GM18519 (cell line): ENCODE measurements around the gene CAMTA1.

Source experiments
- ATAC-seq: cut with Tn5 transposase; IDR thresholded peaks from one replicate; pipeline ENCODE4 v1.9.1; 2021; ENCODE audit warnings: mild to moderate bottlenecking, moderate library complexity; ENCODE audit not compliant: unreplicated experiment, low FRiP score

The CAMTA1 gene

DNA sequence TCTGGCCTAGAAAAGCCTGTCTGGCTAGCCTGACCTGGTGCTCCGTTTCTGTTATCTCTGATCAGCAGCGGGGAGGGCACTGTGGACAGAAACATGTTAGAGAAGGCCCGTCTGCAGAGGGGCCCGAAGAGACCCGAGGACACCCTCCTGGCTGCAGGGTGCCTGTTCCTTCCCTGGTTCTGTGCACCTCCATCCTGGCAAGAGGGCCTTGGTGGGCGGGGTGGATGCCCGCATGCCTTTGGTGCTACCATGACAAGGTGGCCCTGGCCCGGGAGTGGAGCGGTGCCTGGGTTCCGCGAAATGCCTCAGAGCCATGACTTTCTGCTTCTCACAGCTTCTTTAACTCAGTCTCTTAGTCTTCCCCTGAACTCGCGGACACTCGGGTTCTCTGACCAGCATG lies 233.6 kb downstream of the CAMTA1 start:
- no peak for ATAC-seq

DNA sequence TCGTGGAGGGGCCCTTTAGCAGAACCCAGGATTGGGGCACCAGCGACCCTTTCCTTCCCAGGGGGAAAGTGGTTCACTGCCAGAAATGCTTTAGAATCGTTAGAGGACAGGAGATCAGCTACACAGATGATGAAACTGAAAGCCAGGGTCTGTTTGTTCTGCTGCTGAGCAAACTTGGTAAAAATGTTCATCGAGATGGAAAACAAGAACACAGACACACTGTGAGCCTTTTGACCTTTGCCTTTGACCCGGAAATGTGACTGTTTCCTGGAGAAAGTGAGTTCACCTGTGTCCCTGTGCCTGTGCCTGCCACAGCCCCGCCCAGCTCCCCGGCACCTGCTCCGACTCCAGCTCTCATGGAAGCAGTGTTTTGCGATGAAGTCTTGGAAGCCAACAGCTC lies 234.3 kb downstream of the CAMTA1 start:
- ATAC-seq, result no peak

DNA sequence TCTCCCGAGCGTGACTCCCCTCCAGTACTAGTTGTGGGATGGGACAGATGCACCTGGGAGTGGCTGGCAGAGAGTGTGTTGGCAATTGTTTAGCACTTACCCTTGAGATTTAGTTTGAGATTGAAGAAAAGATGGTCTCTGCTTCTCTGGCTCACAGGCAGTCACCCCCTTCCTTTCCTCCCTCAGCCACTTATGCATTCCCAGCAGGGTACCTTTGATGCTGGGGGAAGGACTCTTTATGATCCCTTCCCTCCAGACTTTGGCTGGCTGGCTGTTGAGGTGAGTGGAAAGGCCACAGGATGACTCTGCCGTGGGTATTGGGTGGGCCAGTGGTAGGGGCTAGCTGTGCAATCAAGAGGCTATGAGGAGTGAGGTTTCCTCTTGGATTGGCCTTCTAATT lies 236.8 kb downstream of the CAMTA1 start:
- no peak for ATAC-seq

DNA sequence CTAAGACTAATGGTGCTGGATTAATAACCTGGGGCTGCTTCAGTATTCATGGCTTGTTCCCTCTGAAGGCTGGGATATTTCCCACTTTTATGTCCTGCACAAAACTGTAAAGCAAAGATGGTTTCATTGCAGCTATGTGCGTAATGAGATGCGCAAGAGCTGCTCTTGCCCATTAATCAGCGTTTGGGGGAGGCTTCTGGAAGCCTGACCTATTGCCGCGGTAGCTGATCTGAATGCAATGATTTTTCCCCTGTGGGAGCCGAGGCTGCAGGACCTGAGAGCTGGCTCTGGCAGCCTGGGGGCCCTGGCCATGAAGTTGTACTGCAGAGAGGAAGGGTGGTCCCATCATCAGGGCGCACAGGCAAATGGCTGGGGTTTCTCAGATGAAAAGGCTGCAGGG lies 239.8 kb downstream of the CAMTA1 start:
- no peak for ATAC-seq

DNA sequence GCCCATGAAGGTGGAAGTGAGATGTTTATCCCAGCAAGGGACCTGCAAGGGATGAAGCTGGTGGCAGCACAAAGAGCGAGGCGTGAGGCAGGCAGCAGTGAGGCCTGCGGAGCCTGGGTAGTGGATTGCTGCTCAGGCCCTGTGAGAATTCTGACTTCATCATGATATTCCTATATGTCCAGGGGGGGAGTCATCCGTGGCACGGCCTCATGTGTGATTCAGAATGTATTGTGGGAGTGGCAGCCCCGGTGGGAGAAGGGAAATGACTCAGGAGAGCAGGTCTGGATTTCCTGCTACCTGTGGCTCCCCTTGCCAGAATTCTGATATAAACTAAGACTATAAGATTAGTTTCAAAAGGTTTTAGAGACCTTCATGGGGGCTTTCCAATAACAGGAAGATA lies 240.9 kb downstream of the CAMTA1 start:
- no peak for ATAC-seq

DNA sequence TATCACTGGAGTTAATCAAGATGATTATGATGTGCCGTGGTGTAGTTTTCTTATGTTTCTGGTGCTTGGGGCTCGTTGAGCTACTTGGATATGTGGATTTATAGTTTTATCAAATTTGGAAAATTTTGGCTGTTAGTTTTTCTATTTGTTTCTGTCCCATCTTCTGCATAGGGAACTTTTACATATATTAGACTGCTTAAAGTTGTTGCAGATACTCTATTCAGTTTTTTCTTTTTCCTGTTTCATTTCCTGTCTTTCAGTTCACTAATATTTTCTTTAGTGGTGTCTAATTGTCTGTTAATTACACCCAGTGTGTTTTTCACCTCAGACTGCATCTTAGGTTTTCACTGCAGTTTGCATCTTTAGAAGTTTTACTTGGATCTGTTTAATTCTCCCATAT lies 247.7 kb downstream of the CAMTA1 start:
- no peak for ATAC-seq

DNA sequence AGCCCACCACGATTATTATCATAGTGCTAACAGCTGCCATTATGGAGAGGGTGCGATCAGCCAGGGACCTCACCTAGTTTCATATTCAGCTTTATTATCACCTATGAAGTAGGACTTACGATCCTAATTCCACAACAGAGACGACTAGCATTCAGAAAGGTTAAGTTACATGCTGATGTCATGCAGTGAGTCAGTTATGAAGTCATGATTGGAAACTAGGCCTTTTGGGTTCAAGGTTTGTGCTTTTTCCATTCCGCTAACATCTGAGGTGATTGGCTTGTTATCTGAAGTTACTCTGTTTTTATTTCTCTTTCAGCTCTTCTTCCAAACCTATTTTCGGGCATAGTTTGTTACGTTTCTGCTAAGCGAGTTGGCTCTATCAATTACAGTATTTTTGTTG lies 251.1 kb downstream of the CAMTA1 start:
- ATAC-seq, result no peak

DNA sequence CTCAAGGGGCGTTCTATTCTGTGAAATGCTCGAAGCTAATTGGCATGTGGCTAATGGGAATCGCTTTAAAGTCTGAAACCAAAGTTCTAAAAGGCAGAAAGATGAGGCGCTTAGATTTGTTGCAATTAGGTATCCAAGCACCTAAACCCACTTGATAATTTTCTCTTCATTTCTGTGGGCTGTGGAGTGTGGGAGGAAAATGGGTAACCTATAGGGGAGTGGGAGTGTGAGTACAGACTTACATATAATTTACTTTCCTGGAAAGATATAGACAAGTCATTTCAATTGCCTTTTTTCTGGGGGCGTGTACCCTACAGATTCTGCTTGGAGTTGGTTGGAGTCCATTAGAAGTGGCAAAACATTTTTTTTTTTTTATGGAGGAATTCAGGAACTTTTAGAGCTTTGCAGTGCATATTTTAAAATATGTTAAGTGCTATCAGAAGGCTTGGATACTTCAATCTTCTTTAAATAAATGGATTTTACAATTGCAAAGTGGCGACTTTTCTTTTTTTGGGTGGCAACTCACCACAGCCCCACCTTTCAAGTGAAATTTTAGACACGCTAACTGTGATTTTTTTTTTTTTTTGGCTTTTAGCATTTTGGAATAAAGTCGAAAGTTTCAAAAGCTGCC lies 254.5 kb downstream of the CAMTA1 start:
- no peak for ATAC-seq

DNA sequence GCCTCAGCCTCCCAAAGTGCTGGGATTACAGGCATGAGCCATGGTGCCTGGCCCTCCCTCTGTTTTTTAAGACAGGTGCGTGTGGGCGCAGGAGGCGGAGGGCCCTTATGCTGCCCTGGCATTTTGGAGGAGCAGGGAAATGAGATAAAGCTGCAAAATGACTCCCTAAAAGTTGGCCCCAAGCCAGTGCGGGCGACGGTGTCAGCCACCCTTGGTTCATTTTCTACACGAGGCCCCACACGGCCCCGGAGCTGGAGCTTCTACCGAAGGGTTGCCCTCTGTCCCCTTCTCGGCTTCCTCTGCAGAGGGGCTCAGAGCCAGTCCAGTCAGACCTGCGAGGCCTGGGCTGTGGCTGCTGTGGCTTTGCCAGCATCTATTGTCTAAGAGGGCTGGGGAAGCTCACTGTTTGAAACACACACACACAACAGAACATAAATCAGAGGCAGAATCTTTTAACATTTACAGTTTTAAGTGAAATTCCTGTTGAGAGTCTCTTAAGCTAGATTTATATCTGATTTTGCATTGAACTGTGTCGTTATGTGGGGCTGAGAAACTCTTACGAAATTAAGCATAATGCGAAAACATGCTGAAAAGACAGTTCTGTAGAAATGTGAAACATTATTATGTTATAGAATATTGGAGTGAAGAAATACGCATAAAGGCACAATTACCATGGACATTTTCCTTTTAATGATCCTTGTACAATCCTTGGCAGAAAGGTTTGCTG lies 255.9 kb downstream of the CAMTA1 start:
- no peak for ATAC-seq

DNA sequence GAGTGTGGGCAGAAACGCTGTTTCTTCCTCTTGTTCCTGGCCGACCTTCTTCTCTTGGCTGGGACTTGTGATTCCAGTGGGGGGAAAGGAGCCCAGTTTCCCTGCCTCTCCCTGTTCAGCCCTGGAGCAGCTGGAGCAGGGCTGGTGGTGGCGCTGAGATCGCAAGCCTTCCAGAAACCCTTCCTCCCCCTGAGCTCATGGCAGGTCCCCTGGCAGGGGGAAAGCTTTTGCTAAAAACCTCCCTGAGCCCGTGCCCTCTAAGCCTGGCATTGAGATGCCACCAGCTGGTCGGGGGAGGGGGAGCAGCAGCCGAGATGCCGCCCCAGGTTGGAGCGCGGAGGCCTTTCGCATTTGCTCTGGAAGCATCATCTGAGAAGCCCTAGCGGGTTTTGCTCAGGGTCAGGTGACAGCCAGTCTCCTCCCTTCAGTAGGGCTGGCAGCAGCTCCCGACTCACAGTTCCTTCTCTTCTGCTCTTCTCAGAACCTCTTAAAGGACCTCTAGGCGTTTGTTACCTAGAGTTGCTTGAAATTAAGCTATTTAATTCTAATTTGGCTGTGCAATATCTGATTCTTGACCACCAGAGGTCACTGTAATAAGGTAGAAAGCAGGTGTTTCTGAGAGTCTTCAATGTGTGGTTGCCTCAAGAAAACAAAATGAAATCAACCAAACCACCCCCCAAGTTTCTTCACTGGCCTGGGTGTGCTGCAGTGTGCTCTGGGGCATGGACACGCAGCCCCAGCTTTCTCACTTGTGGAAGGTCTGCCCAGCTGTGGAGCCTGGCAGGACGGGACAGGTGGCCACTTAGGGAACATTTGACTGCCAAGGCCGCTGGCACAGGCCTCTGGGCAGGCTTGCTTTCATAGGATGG lies 257.3 kb downstream of the CAMTA1 start:
- ATAC-seq, result no peak

DNA sequence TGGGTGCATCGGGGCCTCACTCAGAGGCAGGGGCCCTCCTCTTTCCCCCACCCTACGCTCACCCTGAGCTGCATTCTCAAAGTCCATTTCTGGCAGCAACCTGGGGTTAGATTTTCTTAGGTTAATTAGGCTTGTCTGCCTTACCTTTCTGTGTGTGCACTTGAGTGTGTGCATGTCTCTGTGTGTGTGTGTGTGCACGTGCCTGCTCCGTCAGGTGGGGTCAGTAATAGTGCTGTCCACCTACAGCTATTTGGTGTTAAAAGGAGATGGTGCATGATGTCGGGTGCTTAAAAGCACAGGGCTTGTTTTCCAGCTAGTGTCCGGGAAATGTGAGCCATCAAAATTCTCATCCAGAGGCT lies 257.9 kb downstream of the CAMTA1 start:
- ATAC-seq, result no peak

DNA sequence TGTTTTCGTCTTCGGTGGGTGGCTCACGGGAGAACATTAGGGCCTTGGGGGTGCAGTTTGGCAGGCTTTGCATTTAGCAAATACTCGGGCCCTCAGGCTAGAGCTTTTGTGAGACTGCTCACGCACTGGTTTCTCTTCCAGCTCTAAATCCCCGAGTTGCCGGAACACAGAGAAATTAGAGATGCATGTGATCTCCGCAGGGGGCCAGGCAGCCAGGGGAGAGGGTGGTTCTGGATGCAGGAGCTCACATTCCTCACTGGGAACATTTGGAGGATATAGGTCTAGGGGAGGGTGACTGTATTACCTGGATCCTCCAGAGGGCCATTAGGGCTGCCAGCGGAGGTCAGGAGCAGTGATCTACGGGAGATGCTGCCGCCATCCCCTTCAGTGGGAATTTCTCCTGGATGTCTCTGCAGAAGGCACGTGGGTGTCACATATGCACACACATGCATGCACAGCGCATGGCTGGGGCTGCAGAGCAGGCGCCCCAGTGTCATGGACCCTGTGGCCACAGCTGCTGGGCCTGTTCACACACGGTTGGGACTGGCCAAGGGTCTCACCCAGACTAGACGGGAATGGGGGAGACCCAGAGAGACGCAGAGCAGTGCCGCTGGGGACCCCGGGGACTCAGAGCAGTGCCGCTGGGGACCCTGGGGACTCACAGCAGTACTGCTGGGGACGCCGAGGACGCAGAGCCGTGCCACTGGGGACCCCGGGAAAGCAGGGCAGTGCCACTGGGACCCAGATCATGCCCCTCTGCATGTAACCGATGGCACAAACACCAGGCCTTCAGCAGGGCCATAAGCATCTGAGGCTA lies 258.7 kb downstream of the CAMTA1 start:
- no peak for ATAC-seq

DNA sequence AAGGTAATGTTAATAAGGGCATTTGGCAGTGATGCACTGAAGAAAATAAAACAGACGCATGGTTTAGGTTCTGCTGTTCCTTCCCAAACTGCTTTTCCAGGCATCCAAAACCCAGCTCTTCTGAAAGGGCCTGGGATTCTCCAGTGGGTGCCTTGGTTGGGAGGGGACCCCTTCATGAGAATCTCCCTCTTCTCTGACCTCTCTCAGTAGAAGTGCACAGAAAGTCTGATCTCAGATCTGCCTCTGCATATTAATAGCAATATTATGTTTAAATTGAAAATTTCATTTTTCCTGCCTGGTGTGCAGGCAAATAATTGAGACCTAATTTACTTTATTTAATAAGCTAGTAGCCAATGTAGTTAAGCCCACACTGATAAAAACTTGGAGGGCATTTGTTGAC lies 260.6 kb downstream of the CAMTA1 start:
- no peak for ATAC-seq

DNA sequence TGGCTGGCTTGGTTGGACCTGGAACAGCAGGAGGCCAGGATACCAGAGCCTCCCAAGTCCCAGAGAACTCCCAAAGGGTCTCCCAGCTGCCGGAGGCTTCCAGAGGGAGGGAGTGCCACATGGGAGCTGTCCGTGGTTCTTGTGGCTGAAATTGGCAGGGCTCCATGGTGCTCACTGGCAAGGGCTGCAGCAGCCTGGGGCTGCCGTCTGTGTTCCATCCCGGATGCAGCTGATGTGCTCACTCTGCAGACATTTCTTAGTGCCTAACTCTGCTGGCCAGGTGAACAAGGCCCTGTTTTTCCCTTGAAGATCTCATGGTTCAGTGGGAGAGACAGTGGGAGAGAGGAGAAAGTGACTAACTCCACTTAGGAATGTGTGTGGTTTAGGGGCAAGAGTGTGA lies 261.1 kb downstream of the CAMTA1 start:
- ATAC-seq, result no peak

DNA sequence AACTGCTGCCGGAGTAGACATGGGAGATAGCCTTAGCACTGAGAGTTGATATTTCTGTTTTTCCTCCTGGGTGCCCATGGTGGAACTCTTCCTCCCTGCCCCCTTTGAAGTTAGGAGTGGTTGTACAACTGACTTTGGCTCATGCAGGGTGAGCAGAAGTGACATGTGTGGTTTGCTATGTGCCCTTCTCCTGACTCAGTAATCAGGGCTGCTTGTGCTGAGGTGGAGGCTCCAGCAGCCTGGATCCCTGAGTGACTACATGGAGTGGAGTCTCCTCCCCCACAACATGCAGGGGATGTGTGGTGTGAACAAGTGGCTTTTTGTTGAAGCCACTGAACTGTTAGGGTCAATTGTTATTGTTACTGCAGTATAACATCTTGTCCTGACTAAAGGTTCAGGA lies 261.6 kb downstream of the CAMTA1 start:
- ATAC-seq, result no peak

DNA sequence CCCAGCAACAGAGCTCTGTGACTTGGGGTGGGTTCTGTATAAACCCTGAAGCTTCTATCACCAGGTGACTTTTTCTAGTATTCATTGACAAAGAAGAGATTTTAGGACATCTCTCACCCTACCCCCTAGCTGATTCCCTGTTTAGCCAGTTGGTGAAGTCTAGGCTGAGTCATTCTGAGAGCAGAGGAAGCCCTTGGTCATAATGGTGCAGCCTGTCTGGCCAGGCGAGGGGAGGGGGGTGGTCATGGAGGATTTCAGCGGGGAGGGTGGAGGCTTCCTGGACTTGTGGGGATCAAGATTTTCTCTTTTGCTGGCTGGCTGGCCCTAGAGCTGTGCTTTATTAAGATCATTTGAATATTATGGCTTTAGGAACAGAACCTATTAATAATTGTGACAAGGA lies 262.6 kb downstream of the CAMTA1 start:
- ATAC-seq, result no peak

DNA sequence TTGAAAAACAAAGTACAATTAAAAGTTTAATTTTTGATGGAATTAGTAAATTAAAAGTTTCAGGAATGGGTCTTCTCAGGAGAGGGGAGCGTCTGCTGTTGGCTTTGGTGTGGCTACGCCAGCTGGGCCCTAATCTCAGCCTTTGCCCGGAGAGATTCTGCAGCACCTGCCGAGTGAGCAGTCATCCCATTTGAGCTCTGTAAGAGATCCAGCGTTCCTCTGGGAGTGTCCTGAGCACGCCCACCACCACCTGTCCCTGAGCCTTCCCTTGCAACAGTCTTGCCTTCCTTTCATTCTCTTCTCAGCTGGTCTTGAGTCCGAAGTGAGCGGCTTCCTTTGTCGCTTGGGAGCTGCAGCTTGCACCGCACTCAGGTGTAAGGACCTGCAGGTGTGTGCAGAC lies 263.1 kb downstream of the CAMTA1 start:
- no peak for ATAC-seq

DNA sequence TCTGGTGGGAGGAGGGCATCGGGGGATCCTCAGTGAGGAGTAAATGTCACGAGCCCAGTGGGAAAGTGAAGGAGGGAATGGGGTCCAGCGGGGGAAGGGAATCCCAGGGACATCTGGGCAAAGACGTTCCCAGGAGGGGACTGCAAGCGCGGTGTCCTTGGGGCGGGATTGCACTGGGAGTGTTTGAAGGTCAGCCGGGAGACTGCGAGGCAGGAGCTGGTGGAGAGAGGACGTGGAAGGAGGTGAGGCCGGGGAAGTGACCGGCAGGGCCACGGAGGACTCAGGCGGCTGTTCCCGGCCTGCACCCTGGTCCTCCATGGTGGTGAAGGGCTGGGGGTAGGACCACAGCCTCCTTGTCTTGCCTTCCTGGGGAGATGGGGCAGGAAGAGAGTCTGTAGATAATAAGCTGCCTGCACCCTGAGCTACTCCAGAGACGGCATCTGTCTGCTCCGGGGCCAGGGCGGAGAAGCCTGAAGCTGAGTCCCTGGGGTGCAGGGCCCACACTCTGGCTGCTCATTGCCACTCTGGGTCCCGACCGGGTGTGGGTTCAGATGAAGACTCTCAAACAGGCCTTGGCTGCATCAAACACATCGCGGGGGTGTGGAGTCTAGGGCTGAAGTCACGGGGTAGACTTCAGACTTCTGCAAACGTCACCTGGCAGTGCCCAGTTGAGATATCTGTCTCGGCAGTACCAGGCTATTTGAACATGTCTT lies 264.8 kb downstream of the CAMTA1 start:
- ATAC-seq, result no peak

DNA sequence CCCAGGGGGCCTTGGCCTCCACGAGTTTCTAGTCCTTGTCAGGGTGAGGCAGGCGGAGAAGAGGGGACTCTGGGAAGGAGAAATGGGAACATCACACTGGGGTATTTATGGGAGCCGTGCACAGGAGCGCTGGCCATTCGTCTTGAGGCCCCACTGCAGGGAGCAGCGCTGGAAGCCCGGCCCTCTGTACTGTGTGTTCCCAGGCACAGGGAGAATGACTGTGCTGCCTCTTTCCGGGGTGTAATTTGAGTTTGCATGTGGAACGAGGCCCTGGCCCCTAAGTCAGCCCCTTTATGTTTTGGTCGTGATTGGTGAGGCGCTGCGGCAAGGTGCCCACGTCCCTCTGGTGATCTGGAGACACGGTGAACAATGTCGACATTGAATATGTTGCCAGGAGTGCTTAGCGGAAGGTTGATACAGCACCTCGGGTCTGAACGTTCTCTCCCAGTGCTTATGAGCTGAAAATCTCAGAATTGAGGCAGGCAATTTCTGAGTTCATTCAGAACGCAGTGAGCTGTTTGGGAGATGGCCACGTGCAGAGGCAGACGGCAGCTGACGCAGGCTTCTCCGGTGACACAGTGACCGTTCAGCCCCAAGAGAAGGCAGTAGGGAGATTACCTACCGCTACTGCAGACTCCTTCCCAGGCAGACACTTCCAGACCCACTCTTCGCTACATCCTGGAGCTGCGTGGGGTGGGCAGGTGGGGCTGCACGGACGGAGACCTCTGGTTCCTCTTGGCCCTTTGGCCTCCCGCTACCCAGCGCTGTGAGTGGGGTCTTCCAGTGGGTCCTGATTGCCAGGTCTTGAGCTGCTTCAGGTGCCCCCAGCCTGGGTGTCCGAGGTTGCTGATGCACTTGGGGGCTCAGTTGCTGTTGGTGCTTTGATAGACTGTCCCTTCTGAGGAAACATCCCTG lies 265.8 kb downstream of the CAMTA1 start:
- ATAC-seq, result no peak
